Measurements from ENCODE around the gene KCNK10. TPM values are rescaled to one million over a fixed set of nuclear protein-coding genes. Genes with fewer than 3 reads are reported as not detected.

Gene KCNK10
- total RNA-seq, 2 donors from 2014 or later, result not detected

- Histone ChIP-seq H3K4me1 (no peaks in the 10 kb centered on the region), H3K36me3 (no peaks in the 10 kb centered on the region), H3K9me3 (no peaks in the 10 kb centered on the region), H3K27ac (no peak overlapping the region), H3K27me3 (no peaks in the 10 kb centered on the region), H3K4me3 (no peak overlapping the region)
- DNase-seq (ENCODE audit: low spot score), result no peak
- no peak for TF ChIP-seq CTCF (IDR thresholded peaks at IDR 0.05)
Measured at GRCh38 chr14:88276923-88277596, 46.0 kb downstream of the KCNK10 start.

- Histone ChIP-seq H3K9me3 (no peaks in the 10 kb centered on the region), H3K4me1 (no peaks in the 10 kb centered on the region), H3K27me3 (no peaks in the 10 kb centered on the region), H3K36me3 (no peaks in the 10 kb centered on the region), H3K4me3 (no peak overlapping the region), H3K27ac (no peak overlapping the region)
- TF ChIP-seq CTCF (IDR thresholded peaks at IDR 0.05), result no peak
- no peak for DNase-seq (ENCODE audit: low spot score)
Measured at GRCh38 chr14:88272390-88273269, 50.4 kb downstream of the KCNK10 start.

- H3K4me1 ChIP-seq, result no peaks in the 10 kb centered on the region
- H3K9me3 ChIP-seq, result no peaks in the 10 kb centered on the region
- no peak for DNase-seq (ENCODE audit: low spot score)
- H3K27ac ChIP-seq, result no peak overlapping the region
- H3K36me3 ChIP-seq, result no peaks in the 10 kb centered on the region
- no peak for TF ChIP-seq CTCF (IDR thresholded peaks at IDR 0.05)
- H3K4me3 ChIP-seq, result no peak overlapping the region
- H3K27me3 ChIP-seq, result no peaks in the 10 kb centered on the region
Measured at GRCh38 chr14:88271205-88271604, 51.9 kb downstream of the KCNK10 start.

- H3K27ac ChIP-seq, result no peak overlapping the region
- no peaks in the 10 kb centered on the region for H3K4me1 ChIP-seq
- TF ChIP-seq CTCF (IDR thresholded peaks at IDR 0.05), result no peak
- no peaks in the 10 kb centered on the region for H3K36me3 ChIP-seq
- H3K9me3 ChIP-seq, result no peaks in the 10 kb centered on the region
- no peak overlapping the region for H3K4me3 ChIP-seq
- no peaks in the 10 kb centered on the region for H3K27me3 ChIP-seq
- no peak for DNase-seq (ENCODE audit: low spot score)
Measured at GRCh38 chr14:88270776-88271175, 52.3 kb downstream of the KCNK10 start.

- no peaks in the 10 kb centered on the region for H3K4me1 ChIP-seq
- no peak for DNase-seq (ENCODE audit: low spot score)
- no peaks in the 10 kb centered on the region for H3K27me3 ChIP-seq
- TF ChIP-seq CTCF (IDR thresholded peaks at IDR 0.05), result no peak
- no peak overlapping the region for H3K27ac ChIP-seq
- no peak overlapping the region for H3K4me3 ChIP-seq
- H3K9me3 ChIP-seq, result no peaks in the 10 kb centered on the region
- H3K36me3 ChIP-seq, result no peaks in the 10 kb centered on the region
Measured at GRCh38 chr14:88269806-88270420, 53.2 kb downstream of the KCNK10 start.
